GM21529 (cell line): ENCODE measurements around the gene PDXP.
"Not testable (repeated sequence)": the region's sequence is repeated elsewhere in the genome, so short reads cannot be mapped to it uniquely, and the experiment has no call there.

Source experiments
- ATAC-seq: cut with Tn5 transposase; IDR thresholded peaks from one replicate; pipeline ENCODE4 v1.9.1; 2021; ENCODE audit not compliant: unreplicated experiment

The PDXP gene

DNA sequence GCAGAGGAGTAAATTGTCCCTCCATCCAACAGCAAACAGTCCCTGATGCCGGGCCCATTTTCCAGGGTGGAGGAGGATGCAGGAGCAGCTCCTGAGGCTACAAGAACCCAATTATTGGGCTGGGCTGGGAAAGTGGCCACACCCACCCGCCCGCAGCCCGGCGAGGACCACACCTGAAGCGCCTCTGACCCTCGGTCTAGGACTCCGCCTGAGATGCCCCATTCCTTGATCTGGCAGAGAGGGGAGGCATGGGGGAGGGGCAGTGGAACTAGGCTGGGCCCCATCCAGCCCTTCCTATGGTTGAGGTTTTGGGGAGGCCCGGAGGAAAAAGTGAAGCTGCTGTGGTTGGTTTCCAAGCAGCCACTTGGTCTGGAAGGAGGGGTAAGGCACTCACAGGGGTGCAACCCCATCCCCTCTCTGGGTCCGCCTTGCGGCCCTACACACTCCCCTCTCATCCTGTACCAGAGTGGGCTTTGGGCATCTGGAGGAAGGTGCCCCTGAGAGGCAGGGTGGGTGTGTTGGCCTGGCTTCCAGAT, 14.5 kb downstream of the PDXP start:
- ATAC-seq = no peak

- no peak for ATAC-seq
Observed at GRCh38 chr22:37674248-37674647, 15.7 kb downstream of the PDXP start.

- ATAC-seq = peak; percentile 57
Observed at GRCh38 chr22:37674951-37675929, 16.7 kb downstream of the PDXP start, which contains the start of gene LGALS1. Gene LGALS1 (plus strand): TSS chr22:37675636. CDS start chr22:37675703, 67 bp downstream.

GRCh38 chr22:37675930-37676735, 17.6 kb downstream of the PDXP start:
- peak; percentile 4 for ATAC-seq

DNA sequence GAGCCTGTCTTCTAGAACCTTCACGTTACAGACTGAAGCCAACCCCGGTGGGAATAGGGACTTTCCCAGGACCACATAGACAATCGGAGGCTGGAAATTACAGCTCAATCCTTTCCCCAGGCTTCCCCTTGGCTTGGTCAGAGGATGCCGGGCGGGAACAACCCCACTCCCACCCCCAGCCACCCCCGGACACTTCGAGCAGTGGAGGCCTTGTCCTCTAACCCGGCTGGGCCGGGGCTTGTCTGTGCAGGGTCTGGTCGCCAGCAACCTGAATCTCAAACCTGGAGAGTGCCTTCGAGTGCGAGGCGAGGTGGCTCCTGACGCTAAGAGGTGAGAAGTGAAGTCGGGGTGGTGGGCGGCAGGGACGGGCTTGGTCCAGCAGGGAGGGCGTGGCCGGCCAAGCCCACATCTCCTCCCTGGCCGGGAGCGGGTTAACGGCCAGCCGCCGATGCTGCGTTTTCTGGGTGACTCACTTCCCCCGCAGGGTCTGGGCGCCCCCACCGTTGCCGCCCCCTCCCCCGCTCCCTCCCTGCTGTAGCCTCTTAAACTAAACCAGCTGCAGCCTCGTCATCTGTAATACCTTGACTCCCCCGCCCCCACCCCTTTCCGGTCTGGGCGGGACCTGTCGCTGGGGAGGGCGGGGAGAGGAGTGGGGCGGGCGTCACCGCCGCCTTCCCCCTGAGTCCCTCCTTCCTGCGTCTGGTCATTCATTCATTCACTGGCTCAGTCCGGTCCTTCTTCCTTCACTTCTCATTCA, 18.4 kb downstream of the PDXP start:
- peak; percentile 40 for ATAC-seq

- peak; percentile 2 for ATAC-seq
Observed at GRCh38 chr22:37677493-37677974, 19.0 kb downstream of the PDXP start.

DNA sequence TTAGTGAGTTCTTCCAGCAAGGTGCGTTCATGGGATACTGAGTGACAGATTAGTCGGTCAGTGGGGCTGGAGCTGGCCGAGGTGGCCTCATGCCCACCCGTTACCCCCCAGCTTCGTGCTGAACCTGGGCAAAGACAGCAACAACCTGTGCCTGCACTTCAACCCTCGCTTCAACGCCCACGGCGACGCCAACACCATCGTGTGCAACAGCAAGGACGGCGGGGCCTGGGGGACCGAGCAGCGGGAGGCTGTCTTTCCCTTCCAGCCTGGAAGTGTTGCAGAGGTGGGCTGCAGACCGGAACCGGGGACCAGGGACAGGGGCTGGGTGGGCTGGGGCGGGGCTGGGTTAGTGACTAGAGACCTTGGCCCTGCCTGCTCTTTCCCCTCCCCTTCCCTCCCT, 19.8 kb downstream of the PDXP start:
- ATAC-seq = no peak

- no peak for ATAC-seq
Observed at GRCh38 chr22:37679670-37680069, 21.1 kb downstream of the PDXP start.

DNA sequence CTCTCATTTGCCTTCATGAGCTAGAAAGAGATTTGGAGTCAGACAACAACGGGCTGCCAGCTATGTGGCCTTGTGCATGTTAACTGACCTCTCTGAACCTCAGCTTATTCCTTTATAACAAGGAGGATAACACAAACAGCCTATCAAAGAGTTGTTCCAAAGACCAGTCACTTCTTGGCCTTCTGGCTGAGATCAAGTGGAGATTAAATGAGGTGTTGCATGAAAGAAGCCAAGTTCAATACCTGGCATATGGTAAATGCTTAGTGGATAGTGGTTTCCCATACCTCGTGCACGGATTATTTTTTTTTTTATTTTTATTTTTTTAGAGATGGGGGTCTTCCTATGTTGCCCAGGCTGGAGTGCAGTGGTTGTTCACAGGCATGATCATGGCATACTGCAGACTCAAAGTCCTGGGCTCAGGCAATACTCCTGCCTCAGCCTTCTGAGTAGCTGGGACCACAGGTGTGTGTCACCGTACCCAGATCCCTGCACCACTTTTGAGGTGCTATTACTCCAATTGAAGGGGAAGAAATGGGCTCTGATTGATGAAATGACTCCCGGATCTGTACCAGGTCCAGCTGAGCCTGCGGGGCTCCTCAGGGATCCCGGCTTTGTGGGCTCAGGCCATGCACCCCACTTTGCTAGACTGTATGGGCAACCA, 21.8 kb downstream of the PDXP start:
- ATAC-seq = no peak

DNA sequence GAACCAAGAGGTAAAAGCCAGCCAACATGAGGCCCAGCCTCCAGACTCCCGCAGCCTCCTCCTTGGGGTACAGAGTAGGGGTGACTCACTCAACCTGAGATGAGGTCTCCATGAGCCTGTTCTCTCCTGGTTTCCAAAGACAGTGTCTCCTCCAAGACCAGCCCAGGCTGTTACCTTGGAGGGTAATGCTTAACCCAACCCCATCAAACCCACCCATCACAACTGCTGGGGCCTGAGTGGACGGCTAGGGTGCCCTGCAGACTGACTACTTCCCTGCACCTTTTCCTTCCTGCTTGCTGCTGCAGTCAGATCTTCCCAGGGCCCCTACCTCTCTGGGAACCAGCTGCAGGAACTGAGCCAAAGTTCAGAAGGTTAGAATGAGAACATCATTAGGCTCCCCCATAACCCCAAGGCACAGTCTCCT, 22.5 kb downstream of the PDXP start:
- no peak for ATAC-seq

DNA sequence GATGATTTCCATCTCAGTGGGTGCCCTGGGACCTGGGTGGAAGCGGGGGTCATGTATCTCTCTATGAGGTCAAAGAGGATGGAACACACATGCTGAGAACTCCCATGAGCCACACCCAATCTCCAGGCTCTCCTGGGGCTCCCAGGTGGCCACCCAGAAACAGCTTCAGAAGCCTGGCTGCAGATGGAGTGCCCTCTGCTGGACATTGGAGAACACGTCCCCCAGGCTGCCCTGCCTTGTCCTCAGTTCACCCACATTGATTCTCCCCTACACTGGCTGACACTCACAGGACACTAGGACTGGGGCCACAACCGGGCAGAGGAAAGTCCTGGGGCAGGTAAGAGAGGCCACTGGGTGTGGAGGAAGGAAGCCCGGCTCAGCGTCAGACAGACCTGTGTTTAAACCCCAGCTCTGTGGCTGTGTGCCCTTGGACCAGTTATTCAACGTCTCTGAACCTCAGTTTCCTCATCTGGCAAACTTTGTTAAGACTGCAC, 23.1 kb downstream of the PDXP start:
- ATAC-seq = no peak

DNA sequence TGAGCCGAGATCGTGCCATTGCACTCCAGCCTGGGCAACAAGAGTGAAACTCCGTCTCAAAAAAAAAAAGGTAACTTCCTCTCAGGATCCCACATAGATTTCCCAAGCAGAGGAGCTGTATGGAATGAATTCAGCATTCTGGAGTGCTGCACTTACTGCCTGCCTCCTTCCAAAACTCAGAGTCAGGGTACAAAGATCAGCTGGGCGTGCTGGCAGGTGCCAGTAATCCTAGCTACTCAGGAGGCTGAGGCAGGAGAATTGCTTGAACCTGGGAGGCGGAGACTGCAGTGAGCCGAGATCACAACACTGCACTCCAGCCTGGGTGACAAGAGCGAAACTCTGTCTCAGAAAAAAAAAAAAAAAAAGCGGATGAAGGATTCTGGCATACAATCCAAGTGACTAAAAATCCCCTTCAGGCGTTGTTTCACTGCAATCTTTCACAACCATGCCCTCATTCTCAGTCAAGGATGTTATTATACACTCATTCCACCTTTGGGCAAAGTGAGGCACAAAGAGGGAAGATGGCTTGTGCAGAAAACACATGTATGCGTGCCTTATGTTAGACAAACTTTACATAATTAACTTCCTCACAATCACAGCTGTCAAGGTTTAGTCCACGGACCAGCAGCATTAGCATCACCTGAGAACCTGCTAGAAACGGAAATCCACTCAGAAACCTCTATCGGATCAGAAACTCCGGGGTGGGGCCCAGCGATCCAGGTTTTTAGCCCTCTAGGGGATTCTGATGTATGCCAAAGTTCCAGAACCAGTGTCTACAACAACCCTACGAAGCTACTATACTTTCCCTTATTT, 26.5 kb downstream of the PDXP start:
- ATAC-seq = no peak

DNA sequence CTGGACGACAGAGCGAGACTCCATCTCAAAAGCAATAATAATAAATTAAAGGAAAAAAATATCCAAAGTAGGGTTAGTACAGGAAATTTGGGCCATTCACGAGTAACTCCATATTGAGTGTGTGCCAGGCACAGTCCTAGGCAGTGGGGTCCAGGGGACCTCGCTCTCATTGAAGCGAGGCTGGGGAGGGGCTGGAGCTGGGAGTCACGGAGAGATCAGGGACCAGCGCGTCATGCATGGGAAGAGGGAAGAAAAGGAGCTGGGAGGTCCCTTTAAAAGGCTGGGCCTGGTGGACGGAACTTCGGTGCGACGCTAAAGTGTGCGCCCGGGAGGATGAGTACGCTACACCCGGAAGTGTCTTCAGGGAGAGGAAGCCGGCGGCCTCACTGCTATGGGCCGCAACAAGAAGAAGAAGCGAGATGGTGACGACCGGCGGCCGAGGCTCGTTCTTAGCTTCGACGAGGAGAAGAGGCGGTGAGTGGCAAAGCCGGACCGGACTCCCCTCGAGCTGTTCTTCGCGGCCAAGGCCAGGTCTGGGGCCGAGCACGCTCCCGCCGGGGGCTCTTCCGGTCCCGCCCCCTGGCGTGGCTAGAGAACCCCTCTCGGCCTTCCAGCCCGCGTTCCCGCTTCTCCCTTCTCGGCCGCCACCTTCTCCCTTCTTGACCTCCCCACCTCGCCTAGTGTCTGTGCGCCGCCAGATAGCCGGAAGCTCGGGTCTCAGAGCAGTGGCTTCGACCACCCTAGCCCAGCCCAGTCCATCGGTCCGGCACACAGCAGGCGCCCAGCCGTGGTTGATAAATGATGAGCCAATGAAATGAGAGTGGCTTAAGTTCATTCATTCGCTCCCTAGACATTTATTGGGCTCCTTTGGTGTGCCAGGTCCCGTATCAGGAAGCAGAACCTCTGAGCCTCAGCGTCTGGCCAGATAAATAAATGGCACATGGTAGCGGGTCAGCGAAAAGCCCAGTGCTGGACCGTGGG, 27.8 kb downstream of the PDXP start, which contains the start of gene NOL12:
Gene NOL12 (plus strand): TSS at position 342 of the 981 bp plus-strand sequence. CDS start 50 bp downstream, at position 392.
- peak; percentile 69 for ATAC-seq

DNA sequence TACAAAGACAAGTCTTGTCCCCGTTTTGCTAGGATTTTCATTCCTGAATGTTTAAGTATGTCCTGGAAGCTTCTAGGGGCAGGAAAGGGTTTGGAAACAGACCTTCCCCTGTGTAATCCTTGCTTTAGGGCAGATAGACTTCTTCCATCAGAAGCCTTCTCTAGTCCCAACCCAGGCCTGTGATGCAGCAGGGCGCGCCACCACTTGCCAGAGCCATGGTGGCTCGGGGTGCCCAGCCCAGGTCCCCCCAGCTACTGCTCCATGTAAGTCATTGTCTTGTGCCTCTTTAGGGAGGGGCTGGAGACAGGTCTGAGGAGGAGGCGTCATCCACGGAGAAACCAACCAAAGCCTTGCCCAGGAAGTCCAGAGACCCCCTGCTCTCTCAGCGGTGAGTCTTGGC, 31.9 kb downstream of the PDXP start:
- ATAC-seq = no peak

DNA sequence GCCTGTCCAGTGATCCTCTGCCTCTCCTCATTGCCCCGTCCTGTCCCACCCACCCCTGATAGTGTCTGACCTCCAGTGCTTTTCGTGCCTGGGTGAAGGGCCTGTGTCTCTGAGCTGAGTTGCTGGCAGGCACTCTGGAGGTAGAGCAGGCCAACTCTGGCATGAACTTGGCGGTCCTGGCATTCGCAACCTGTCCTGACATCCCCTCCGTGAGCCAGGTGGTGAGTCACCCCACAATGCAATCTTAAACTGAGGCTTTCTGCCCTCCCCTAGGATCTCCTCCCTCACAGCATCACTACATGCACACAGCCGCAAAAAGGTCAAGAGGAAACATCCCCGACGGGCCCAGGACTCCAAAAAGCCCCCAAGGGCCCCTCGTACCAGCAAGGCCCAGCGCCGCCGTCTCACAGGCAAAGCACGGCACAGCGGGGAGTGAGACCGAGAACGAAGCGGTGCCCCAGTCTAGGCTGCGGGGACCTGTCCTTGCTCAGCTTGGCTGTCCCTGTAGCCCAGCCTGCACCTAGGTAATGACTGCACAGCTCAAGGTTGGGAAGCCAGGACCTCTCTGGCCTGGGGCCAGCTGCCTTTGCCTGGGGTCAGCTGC, 32.5 kb downstream of the PDXP start:
- ATAC-seq = no peak

- no peak for ATAC-seq
Observed at GRCh38 chr22:37692627-37693285, 34.2 kb downstream of the PDXP start.

- ATAC-seq = not testable (repeated sequence)
Observed at GRCh38 chr22:37694131-37694530, 35.6 kb downstream of the PDXP start.
